SH-SY5Y (cell line): ENCODE measurements around the gene CHST14.

Experiments
- GATA2 ChIP-seq: IDR thresholded peaks from 2 replicates; pipeline ENCODE4 v1.6.1; 2011; ENCODE audit warnings: mild to moderate bottlenecking, low read depth, low read length
- GATA3 ChIP-seq: IDR thresholded peaks from 2 replicates; pipeline ENCODE4 v1.6.1; 2011; ENCODE audit warnings: low read depth, mild to moderate bottlenecking, low read length, moderate library complexity

Gene CHST14, protein sequence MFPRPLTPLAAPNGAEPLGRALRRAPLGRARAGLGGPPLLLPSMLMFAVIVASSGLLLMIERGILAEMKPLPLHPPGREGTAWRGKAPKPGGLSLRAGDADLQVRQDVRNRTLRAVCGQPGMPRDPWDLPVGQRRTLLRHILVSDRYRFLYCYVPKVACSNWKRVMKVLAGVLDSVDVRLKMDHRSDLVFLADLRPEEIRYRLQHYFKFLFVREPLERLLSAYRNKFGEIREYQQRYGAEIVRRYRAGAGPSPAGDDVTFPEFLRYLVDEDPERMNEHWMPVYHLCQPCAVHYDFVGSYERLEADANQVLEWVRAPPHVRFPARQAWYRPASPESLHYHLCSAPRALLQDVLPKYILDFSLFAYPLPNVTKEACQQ

GRCh38 chr15:40470423-40471104 is at the start of gene CHST14:
Gene CHST14, plus strand, starts transcription at chr15:40470984. Its CDS starts 230 bp downstream, at chr15:40471214.
- TF ChIP-seq GATA2: no peak
- no peak for TF ChIP-seq GATA3

- no peak for TF ChIP-seq GATA2
- TF ChIP-seq GATA3: no peak
Observed at GRCh38 chr15:40421246-40422157, 49.3 kb upstream of the CHST14 start.

DNA sequence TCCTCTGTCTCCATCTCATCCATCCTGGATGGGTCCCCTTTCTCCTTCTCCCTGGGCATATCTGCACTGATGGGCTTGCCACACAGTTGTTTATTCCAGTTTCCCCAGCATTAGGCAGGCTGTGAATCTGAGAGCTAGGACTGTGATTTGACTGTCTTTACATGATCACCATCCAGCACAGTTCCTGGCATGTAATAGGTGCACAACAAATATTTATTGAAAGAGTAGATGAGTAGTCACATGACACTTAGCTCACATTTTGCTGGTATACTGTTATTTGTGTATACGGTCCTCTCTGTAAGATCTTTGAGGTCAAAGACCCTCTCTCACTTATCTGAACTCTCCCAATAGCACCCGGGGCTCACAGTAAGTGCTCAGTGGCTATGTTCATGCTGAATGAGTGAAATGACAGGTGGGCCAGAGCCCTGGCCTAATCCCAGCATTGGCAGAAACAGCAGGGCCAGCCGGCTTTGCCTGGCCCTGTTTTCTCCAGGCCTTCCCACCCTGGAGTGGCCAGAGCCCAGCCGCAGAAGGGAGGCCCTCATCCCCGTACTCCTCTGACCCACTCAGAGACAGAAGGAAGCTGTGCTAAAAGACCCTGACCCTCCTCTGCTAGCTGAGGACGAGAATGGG is 46.2 kb upstream of the CHST14 start:
- TF ChIP-seq GATA3 (no peak), GATA2 (no peak)

DNA sequence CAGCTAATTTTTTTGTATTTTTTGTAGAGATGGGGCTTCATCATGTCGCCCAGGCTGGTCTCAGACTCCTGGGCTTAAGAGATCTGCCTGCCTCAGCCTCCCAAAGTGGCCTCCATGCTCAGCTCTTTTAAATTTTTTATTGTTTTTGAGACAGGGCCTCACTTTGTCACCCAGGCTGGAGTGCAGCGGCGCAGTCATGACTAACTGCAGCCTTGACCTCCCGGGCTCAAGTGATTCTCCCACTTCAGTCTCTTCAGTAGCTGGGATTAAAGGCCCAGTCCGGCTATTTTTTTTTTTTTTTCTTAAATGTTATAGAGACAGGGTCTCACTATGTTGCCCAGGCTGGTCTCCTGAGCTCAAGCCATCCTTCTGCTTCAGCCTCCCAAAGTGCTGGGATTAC is 45.1 kb upstream of the CHST14 start:
- TF ChIP-seq GATA2 (no peak), GATA3 (no peak)

DNA sequence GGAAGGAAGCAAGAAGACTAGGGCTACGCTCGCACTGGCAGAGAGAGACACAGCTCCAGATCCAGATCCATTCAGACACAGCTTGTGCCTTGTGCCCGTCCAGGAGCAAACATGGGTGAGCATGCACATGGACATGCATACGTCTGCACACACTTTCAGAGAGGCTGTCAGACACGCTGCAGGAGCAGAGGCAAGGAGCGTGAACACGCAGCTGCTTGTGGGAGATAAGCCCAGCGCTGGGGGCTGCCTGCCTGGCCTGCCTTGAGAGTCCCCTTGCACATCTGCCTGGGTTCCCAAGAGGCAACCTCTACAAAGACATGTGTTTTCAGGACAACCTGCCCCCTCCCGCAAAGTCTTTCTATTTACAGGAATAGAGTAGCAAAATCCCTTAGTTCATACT is 43.6 kb upstream of the CHST14 start:
- no peak for TF ChIP-seq GATA2
- TF ChIP-seq GATA3: no peak

GRCh38 chr15:40428185-40428584 is 42.6 kb upstream of the CHST14 start:
- TF ChIP-seq GATA2 (no peak), GATA3 (no peak)

DNA sequence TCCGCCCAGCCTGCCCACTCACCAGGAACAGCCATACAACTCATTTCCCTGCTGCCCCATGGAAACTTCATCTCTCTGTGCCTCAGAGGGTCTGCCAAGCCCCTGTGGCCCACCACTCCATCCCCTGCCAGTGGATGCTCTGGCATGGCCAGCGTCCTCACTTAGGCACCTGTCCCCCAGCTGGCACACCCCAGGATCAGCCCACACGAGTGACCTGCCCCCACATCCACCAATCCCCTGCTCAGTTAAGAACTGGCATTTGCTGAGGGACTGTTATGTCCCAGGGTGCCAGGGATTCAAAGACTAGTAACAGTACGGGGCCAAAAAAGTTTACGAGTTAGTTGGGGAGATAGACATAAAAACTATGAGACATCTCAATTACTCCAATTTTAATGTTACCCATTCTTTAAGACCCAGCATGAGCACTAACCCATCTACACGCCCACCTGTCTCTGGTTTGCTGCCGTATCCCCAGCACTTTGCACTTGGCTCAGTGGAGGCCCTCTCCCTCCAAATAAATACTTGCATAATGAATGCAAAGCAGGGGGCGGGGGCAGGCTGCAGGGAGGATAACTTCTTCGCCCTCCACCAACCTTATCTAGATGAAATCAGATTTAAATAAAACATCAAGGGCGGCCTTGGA is 41.6 kb upstream of the CHST14 start:
- no peak for TF ChIP-seq GATA3
- TF ChIP-seq GATA2: no peak

GRCh38 chr15:40430271-40430805 is 40.4 kb upstream of the CHST14 start:
- TF ChIP-seq GATA3 (no peak), GATA2 (no peak)

DNA sequence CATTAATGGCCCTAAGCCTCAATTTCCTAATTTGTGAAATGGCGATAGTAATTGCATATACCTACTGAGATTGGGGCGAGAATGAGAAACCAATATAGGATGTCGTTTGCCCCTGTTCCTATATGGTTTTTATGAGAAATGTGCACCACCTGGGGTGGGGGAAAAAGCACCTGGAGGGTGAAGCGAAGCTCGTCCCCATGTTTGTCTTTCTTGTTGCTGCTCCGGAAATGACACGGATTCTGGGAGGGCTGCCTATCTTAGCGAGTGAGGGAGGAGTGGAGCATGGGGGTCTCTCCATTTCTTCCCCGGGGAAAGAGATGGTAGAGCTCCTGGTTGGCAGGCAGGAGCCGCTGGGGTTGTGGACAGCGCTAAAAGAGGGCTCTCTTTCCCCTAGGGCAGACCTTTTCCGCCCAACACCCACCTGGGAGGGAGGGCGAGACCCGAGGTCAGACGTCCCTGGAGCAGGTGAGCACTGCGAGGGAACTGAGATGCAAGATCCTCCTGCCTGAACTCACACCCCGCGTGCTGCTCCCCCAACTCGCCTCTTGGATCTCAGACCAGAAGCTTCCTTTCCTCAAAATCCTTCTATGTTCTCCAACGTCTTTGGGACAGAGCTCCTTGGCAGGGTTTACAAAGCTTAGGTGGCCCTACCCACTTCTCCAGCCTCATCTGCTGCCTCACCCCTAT is 35.6 kb upstream of the CHST14 start:
- TF ChIP-seq GATA2: no peak
- TF ChIP-seq GATA3: no peak

- TF ChIP-seq GATA3 (no peak), GATA2 (no peak)
Observed at GRCh38 chr15:40435710-40436089, 35.1 kb upstream of the CHST14 start.

- TF ChIP-seq GATA2: no peak
- TF ChIP-seq GATA3: no peak
Observed at GRCh38 chr15:40436116-40436891, 34.5 kb upstream of the CHST14 start.
